Type B pancreatic cell (in vitro differentiated cells): ENCODE data around the gene MTNR1B. TPM values are rescaled to one million over a fixed set of nuclear protein-coding genes. Genes with fewer than 3 reads are reported as not detected.

ENCODE experiments used
- DNase-seq: peaks from one replicate; pipeline ENCODE4 v3.0.0; 2021; ENCODE audit warnings: mixed read lengths; ENCODE audit not compliant: unreplicated experiment; ENCODE audit errors: extremely low spot score
- H3K27ac Mint-ChIP-seq: 2 replicates; pipeline ENCODE4 v1.8.0; 2021; ENCODE audit warnings: mild to moderate bottlenecking, mixed read lengths
- H3K27me3 Mint-ChIP-seq: 2 replicates; pipeline ENCODE4 v1.8.0; 2021; ENCODE audit warnings: mixed read lengths
- H3K36me3 Mint-ChIP-seq: 2 replicates; pipeline ENCODE4 v1.8.0; 2021; ENCODE audit warnings: mixed read lengths
- H3K4me1 Mint-ChIP-seq: one replicate; pipeline ENCODE4 v1.8.0; 2021; ENCODE audit warnings: mixed read lengths; ENCODE audit not compliant: unreplicated experiment
- H3K4me3 Mint-ChIP-seq: 2 replicates; pipeline ENCODE4 v1.8.0; 2021; ENCODE audit warnings: mild to moderate bottlenecking, mixed read lengths
- H3K9me3 Mint-ChIP-seq: 2 replicates; pipeline ENCODE4 v1.8.0; 2021; ENCODE audit warnings: mixed read lengths
- total RNA-seq: library from RNA; stranded (reverse); gene quantifications from 2 replicates; pipeline ENCODE4 v1.2.1, GENCODE V29; 2021; ENCODE audit warnings: low replicate concordance
- TF ChIP-seq, protein P1 (sequence below): fragments of 200-600 bp; sonication (generic); conservative IDR thresholded peaks from 2 replicates; pipeline ENCODE4 v1.5.0; 2021; ENCODE audit warnings: antibody characterized with exemption, mild to moderate bottlenecking

Gene MTNR1B
- total RNA-seq, 1 donor from 2014 or later: not detected

DNA sequence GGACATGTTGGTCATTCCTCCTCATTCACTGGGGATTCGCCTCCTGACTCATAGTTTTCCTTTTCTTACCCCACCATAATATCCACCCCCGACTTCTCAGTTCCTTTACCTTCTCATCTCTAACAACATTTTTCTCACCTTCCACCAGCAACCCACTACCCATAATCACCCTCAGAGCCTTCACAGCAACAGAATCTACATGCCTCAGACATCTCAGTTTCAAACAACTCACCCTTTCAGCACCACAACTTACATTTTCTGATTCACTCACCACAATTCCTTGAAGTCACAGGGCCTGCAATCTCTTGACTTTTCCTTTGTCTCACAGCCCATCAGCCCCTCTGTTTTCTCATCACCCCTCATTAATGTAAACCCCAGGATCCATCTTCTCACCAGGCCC is 2.3 kb upstream of the MTNR1B start:
- DNase-seq: no peak
- TF ChIP-seq, protein P1, sequence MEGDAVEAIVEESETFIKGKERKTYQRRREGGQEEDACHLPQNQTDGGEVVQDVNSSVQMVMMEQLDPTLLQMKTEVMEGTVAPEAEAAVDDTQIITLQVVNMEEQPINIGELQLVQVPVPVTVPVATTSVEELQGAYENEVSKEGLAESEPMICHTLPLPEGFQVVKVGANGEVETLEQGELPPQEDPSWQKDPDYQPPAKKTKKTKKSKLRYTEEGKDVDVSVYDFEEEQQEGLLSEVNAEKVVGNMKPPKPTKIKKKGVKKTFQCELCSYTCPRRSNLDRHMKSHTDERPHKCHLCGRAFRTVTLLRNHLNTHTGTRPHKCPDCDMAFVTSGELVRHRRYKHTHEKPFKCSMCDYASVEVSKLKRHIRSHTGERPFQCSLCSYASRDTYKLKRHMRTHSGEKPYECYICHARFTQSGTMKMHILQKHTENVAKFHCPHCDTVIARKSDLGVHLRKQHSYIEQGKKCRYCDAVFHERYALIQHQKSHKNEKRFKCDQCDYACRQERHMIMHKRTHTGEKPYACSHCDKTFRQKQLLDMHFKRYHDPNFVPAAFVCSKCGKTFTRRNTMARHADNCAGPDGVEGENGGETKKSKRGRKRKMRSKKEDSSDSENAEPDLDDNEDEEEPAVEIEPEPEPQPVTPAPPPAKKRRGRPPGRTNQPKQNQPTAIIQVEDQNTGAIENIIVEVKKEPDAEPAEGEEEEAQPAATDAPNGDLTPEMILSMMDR: no peak
- peaks cover 7% of the 10 kb centered on the region for H3K4me1 Mint-ChIP-seq
- H3K27me3 Mint-ChIP-seq: peaks cover 54% of the 10 kb centered on the region
- H3K4me3 Mint-ChIP-seq: no peak overlapping the region
- H3K9me3 Mint-ChIP-seq: no peaks in the 10 kb centered on the region
- no peak overlapping the region for H3K27ac Mint-ChIP-seq
- no peaks in the 10 kb centered on the region for H3K36me3 Mint-ChIP-seq

DNA sequence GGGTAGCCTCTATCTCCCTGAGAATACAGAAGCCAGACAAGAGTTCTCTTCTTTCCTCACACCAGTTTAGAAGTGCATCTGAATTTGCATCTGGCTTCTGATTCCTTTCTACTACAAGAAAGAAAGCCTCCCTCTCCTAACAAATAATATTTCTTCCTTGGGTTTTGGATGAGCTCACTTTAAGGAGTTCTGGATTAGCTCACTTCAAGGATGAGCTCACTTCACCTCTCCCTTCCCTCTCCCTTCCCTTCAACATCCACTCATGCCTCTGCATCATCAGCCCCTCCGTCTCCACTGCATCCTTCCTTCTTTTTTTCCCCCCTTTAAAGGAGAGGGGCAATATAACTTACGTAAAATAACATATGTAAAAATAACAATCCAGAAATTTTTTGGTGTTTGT is 1.6 kb upstream of the MTNR1B start:
- DNase-seq: no peak
- Mint-ChIP-seq H3K27me3 (peaks cover 58% of the 10 kb centered on the region), H3K36me3 (no peaks in the 10 kb centered on the region), H3K27ac (no peak overlapping the region), H3K4me1 (peaks cover 7% of the 10 kb centered on the region), H3K4me3 (no peak overlapping the region), H3K9me3 (no peaks in the 10 kb centered on the region)
- TF ChIP-seq, protein P1: no peak

DNA sequence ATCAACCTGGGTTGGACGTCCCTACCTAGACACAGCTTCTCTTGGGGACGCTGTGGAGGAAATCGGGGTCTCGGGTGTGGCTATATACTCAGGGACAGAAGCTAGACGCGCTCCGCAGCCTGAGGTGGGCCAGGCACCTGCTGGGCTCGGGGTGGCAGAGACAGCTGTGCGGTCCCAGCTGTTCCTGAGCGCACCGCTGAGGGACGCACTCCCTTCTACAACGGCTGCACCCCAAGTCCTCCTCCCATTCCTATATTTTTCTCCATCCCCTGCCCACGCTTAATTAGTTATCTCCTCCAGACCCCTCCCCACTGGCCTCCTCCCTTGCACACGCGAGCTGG is 188 bp upstream of the MTNR1B start:
- peaks cover 67% of the 10 kb centered on the region for H3K27me3 Mint-ChIP-seq
- H3K36me3 Mint-ChIP-seq: no peaks in the 10 kb centered on the region
- H3K4me3 Mint-ChIP-seq: peak overlapping the region; percentile 47
- no peak for DNase-seq
- no peak overlapping the region for H3K27ac Mint-ChIP-seq
- no peaks in the 10 kb centered on the region for H3K9me3 Mint-ChIP-seq
- H3K4me1 Mint-ChIP-seq: peaks cover 7% of the 10 kb centered on the region
- TF ChIP-seq, protein P1: no peak

DNA sequence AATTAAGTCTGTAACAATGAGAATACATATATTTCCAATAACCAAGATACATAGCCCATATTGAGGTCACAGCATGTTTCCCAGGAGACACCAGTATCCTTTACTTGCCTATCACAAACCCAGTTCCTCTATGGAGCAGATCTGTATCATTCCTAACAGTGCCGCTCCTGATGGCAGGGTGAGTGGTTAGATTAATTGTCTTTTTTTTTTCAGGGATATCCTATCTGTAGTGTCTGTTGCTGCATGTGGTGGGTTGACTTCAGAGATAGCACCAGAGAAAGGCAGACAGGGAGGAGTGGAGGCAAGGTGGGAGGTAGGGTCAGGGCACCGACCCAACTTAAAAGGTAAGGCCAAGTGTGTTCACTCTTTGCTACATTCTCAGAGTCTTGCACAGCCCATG is 2.8 kb downstream of the MTNR1B start:
- H3K9me3 Mint-ChIP-seq: no peaks in the 10 kb centered on the region
- TF ChIP-seq, protein P1: no peak
- H3K4me3 Mint-ChIP-seq: no peak overlapping the region
- DNase-seq: no peak
- H3K36me3 Mint-ChIP-seq: no peaks in the 10 kb centered on the region
- peaks cover 4% of the 10 kb centered on the region for H3K4me1 Mint-ChIP-seq
- H3K27ac Mint-ChIP-seq: no peak overlapping the region
- H3K27me3 Mint-ChIP-seq: peaks cover 64% of the 10 kb centered on the region

DNA sequence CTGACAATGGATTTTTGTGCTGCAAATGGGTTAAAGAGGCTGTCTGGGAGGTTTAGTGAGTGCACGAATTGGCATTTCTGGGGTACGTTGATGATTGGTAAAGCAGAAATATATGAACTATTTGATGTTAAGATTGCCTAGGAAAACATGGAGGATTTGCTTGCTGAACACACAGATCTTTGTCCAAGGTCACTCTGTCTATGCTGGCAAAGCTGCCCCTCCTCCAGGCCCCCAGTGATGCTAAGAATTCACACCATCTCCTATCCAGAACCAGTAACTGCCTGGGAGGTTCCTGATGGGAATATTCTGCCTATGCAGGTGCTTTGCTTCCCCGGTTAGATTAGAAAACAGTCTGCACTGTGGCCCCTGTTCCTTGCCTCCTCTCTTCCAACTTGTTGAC is 5.8 kb downstream of the MTNR1B start:
- no peaks in the 10 kb centered on the region for H3K9me3 Mint-ChIP-seq
- TF ChIP-seq, protein P1: no peak
- H3K4me3 Mint-ChIP-seq: no peak overlapping the region
- no peak for DNase-seq
- H3K27me3 Mint-ChIP-seq: peaks cover 42% of the 10 kb centered on the region
- no peak overlapping the region for H3K27ac Mint-ChIP-seq
- no peaks in the 10 kb centered on the region for H3K4me1 Mint-ChIP-seq
- no peaks in the 10 kb centered on the region for H3K36me3 Mint-ChIP-seq

DNA sequence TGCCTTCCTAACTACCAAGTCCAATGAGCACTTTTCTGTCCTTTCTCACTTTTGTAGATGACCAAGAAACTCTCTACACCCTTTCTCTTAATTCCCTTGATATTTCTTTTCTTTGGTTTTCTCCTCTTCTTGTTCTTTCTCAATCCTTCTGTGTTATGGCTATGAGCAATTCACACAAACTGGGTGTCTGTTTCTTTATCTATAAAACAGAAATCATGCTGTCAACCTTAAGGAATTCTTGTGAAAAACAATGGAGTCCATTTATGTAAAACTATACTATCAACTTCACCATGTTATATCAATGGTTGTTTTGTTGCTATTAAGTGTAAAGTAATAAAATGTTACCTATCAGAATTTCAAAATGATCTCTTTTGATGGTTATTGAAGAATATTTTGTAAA is 7.2 kb downstream of the MTNR1B start:
- DNase-seq: no peak
- Mint-ChIP-seq H3K27me3 (peaks cover 30% of the 10 kb centered on the region), H3K9me3 (no peaks in the 10 kb centered on the region), H3K27ac (no peak overlapping the region), H3K4me1 (no peaks in the 10 kb centered on the region), H3K4me3 (no peak overlapping the region), H3K36me3 (no peaks in the 10 kb centered on the region)
- TF ChIP-seq, protein P1: no peak
